NT2/D1 (cell line): ENCODE measurements around the gene DMRT2.

Source experiments
- DNase-seq: peaks from one replicate; pipeline ENCODE4 v3.0.0-alpha.2; 2011; ENCODE audit warnings: low read depth, low spot score
- H3K27me3 ChIP-seq: 2 replicates; pipeline ENCODE4 v1.6.0; 2011; ENCODE audit warnings: mild to moderate bottlenecking; ENCODE audit not compliant: insufficient read length, insufficient read depth
- H3K36me3 ChIP-seq: 2 replicates; pipeline ENCODE4 v1.6.1; 2011; ENCODE audit warnings: mild to moderate bottlenecking, low read length, mixed read lengths; ENCODE audit not compliant: insufficient read depth, insufficient read length
- H3K4me1 ChIP-seq: 2 replicates; pipeline ENCODE4 v1.5.1; 2011; ENCODE audit not compliant: insufficient read depth, insufficient read length
- H3K4me3 ChIP-seq: 2 replicates; pipeline ENCODE4 v1.5.1; 2011; ENCODE audit warnings: low read depth; ENCODE audit not compliant: insufficient read length
- H3K9ac ChIP-seq: 2 replicates; pipeline ENCODE4 v1.6.0; 2011; ENCODE audit warnings: low read depth; ENCODE audit not compliant: insufficient read length
- H3K9me3 ChIP-seq: 2 replicates; pipeline ENCODE4 v1.5.1; 2011; ENCODE audit warnings: mild to moderate bottlenecking, low read length; ENCODE audit not compliant: insufficient read depth
- SUZ12 ChIP-seq: IDR thresholded peaks from 2 replicates; pipeline ENCODE4 v1.6.1; 2011; ENCODE audit not compliant: insufficient read length, insufficient read depth; ENCODE audit errors: extremely low read depth
- YY1 ChIP-seq: IDR thresholded peaks from 2 replicates; pipeline ENCODE4 v1.6.1; 2011; ENCODE audit not compliant: insufficient read length, insufficient read depth
- ZNF274 ChIP-seq: IDR thresholded peaks from 2 replicates; pipeline ENCODE4 v1.6.1; 2011; ENCODE audit warnings: mild to moderate bottlenecking, low read depth, low read length

The DMRT2 gene

DNA sequence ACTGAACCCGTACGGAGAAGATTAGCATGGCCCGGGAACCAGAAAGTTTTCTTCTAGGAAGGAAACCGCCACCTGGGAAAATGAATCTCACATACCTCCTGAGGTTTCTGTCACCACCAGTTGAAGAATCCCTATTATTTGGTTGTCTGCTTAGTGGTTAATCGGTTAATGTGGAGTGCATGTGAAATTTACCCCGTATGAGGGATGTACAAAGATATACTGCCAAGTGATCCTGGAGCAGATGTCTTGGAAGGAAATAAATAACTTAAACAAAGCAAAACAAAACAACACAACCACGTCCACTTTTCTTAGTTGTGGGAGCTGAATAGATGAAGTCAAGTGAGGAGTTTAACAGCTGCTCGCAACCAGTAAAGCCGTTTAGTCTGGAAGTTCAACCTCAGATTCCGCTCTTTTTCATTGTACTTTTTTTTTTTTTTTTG, 3.8 kb downstream of the DMRT2 start:
- Histone ChIP-seq H3K36me3 (peaks cover 8% of the 10 kb centered on the region), H3K4me3 (no peak overlapping the region), H3K9ac (no peak overlapping the region), H3K9me3 (peaks cover 17% of the 10 kb centered on the region), H3K4me1 (peaks cover 2% of the 10 kb centered on the region), H3K27me3 (peaks cover 19% of the 10 kb centered on the region)
- TF ChIP-seq ZNF274 (no peak), YY1 (no peak), SUZ12 (no peak)
- DNase-seq: no peak

DNA sequence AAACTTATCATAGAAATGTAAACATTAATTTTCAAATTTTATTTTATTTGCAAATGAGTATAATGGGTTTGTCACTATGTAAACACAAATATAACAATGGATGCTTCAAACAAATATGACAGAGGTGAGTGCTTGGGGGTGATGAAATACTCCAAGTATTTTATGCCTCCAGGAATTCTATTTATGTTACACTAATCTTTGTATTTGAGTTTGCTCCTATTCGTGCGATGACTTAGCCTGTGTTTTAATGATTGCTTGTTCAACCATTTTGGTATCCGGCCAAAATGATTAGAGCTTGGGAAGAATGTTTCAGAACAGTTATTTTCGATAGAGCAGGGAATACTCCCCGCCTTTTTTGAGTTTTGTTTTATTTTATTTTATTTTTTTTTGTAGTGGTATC, 5.0 kb downstream of the DMRT2 start:
- Histone ChIP-seq H3K36me3 (peaks cover 8% of the 10 kb centered on the region), H3K27me3 (peaks cover 19% of the 10 kb centered on the region), H3K9ac (no peak overlapping the region), H3K4me3 (no peak overlapping the region), H3K4me1 (peaks cover 2% of the 10 kb centered on the region), H3K9me3 (peaks cover 8% of the 10 kb centered on the region; the same call in 1 of the 2 replicates)
- DNase-seq: no peak
- TF ChIP-seq ZNF274 (no peak), SUZ12 (no peak), YY1 (no peak)

DNA sequence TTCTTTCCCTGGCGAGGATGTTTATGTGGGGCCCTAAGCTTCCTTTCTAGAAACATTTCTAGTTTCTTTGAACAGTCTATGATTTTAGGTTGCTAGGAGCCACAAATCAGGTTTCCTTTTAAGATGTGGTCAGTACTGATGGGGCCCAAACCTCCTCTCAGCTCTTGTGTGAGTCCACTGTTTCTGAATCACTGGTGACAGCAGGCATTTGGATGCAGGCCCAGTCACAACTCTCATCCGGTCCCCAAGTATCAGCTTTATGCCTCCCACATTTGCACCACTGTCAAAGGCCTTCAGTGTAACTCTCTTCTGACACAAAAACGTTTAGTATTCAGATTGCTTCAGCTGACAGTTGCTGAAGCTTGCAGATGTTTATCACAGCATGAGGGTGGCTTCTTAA, 7.8 kb downstream of the DMRT2 start:
- TF ChIP-seq ZNF274: no peak
- no peak for TF ChIP-seq YY1
- TF ChIP-seq SUZ12: no peak
- Histone ChIP-seq H3K9me3 (no peaks in the 10 kb centered on the region; the same call in 1 of the 2 replicates), H3K4me1 (no peaks in the 10 kb centered on the region), H3K36me3 (peaks cover 8% of the 10 kb centered on the region), H3K4me3 (no peak overlapping the region), H3K9ac (no peak overlapping the region), H3K27me3 (peaks cover 4% of the 10 kb centered on the region)
- DNase-seq: no peak

DNA sequence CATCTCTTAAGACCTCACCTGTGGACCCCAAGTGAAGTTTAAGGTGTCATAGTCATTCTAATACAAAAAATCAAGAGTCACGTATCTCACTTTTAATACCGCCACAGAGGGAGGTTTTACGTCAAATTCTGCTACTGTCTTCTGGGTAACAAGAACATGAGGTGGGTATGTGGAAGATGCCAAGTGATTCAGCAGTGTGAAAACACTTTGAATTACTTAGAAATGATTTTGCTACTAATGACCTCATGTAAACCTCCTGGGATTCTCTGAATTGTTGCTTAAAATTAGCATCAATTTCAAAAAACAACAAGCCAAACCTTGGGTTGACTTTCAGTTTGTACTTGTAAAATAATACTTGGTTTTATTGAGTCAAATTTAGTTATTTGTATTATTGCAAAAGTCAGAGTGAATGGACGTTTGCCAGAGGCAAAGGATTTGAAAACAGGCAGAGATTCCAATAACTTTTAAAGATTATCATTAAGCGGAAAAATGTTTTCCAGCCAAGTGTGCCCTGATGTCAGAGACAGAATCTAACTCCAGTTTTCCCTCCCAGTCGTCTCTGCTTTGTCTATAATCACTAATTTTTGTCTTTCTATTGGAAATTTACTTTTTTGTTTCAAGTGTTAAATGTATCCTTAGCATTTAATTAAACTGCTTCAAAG, 8.8 kb downstream of the DMRT2 start:
- Histone ChIP-seq H3K9ac (no peak overlapping the region), H3K27me3 (no peaks in the 10 kb centered on the region), H3K4me3 (no peak overlapping the region), H3K9me3 (no peaks in the 10 kb centered on the region), H3K4me1 (no peaks in the 10 kb centered on the region), H3K36me3 (peaks cover 8% of the 10 kb centered on the region)
- no peak for DNase-seq
- TF ChIP-seq ZNF274 (no peak), SUZ12 (no peak), YY1 (no peak)

DNA sequence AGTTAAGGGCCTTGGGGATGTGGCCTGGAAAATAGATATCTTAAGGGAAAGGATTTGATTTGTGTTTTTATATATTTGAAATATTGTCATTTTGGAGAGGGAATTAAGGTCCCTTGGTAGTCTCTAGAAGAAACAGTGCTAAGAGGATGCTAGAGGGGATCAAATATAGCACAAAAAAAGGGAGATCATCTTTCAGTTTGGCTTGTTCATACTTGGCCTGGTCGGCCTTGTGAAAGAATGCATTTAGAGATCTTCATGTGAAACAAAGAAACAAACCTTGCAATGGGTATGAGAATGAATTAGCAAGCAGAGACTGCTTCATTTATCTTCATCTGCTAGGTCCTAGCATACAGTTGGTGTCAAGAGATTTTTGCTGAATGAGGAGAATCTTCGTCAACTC, 15.0 kb downstream of the DMRT2 start:
- peaks cover 6% of the 10 kb centered on the region; the same call in 1 of the 2 replicates for H3K9me3 ChIP-seq
- no peaks in the 10 kb centered on the region for H3K36me3 ChIP-seq
- no peaks in the 10 kb centered on the region for H3K4me1 ChIP-seq
- H3K4me3 ChIP-seq: no peak overlapping the region
- no peaks in the 10 kb centered on the region for H3K27me3 ChIP-seq
- no peak overlapping the region for H3K9ac ChIP-seq
- TF ChIP-seq YY1: no peak
- TF ChIP-seq ZNF274: no peak
- no peak for TF ChIP-seq SUZ12
- DNase-seq: no peak

DNA sequence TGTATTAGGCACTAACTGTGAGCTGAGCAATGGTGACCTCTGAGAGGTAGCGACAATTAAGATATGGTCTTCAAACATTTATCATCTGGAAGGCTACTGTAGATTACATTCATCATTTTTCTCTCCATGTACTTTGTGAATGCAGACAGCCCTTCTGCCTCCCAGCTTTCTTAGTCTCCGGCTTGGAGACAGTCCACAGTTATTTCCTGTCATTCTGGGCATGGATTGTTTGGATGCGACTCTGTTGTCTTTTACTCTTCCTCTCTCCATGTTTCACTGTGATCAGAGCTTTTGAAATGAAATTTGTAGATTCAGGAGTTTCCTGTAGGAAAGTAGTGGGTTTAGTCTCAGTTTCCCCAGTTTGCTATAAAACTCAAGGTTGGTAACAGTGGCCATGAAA, 20.5 kb downstream of the DMRT2 start:
- H3K36me3 ChIP-seq: no peaks in the 10 kb centered on the region
- H3K4me3 ChIP-seq: no peak overlapping the region
- H3K9ac ChIP-seq: no peak overlapping the region
- DNase-seq: no peak
- H3K4me1 ChIP-seq: no peaks in the 10 kb centered on the region
- TF ChIP-seq ZNF274: no peak
- TF ChIP-seq SUZ12: no peak
- no peak for TF ChIP-seq YY1
- no peaks in the 10 kb centered on the region for H3K27me3 ChIP-seq
- peaks cover 24% of the 10 kb centered on the region; the same call in 1 of the 2 replicates for H3K9me3 ChIP-seq

DNA sequence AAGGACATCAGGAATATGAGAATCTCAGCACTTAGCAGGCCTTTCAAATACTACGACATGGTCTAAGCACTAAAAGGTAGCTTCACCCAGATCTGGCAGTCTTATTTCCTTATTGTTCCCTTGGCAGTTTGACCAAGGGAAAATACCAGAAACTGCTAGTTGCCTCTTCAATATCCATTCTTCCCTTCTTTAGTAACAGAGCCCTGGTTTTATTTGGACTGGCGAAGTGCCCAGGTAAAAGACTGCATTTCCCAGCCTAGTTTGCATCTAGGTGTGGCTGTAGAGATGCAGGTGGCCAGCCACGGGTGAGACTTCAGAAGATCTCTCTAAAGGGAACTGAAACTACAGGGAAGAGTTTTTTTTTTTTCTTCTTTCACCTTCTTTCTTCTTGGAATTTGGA, 21.6 kb downstream of the DMRT2 start:
- H3K36me3 ChIP-seq: no peaks in the 10 kb centered on the region
- no peaks in the 10 kb centered on the region for H3K4me1 ChIP-seq
- H3K27me3 ChIP-seq: no peaks in the 10 kb centered on the region
- DNase-seq: no peak
- no peak overlapping the region for H3K9ac ChIP-seq
- peaks cover 24% of the 10 kb centered on the region; the same call in 1 of the 2 replicates for H3K9me3 ChIP-seq
- no peak overlapping the region for H3K4me3 ChIP-seq
- TF ChIP-seq SUZ12 (no peak), ZNF274 (no peak), YY1 (no peak)
